ENCODE data around the gene LIN28A.

- TF ChIP-seq POLR2A (IDR thresholded peaks at IDR 0.05) = no peak
- TF ChIP-seq, protein P1, sequence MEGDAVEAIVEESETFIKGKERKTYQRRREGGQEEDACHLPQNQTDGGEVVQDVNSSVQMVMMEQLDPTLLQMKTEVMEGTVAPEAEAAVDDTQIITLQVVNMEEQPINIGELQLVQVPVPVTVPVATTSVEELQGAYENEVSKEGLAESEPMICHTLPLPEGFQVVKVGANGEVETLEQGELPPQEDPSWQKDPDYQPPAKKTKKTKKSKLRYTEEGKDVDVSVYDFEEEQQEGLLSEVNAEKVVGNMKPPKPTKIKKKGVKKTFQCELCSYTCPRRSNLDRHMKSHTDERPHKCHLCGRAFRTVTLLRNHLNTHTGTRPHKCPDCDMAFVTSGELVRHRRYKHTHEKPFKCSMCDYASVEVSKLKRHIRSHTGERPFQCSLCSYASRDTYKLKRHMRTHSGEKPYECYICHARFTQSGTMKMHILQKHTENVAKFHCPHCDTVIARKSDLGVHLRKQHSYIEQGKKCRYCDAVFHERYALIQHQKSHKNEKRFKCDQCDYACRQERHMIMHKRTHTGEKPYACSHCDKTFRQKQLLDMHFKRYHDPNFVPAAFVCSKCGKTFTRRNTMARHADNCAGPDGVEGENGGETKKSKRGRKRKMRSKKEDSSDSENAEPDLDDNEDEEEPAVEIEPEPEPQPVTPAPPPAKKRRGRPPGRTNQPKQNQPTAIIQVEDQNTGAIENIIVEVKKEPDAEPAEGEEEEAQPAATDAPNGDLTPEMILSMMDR (IDR thresholded peaks at IDR 0.05) = no peak
Measured at GRCh38 chr1:26378879-26379251, 31.8 kb upstream of the LIN28A start.

All from uterus (tissue), 2 donors.